C4-2B (cell line): ENCODE results near the gene SPATS2L.

Experiments
- H3K27ac ChIP-seq: fragments of 450-650 bp; 2 replicates; pipeline ENCODE4 v1.5.1; 2017
- ZFX ChIP-seq: fragments of 450-650 bp; IDR thresholded peaks from 2 replicates; pipeline ENCODE4 v1.6.1; 2017
- TF ChIP-seq, protein P1 (sequence below): fragments of 450-650 bp; conservative IDR thresholded peaks from 2 replicates; pipeline ENCODE4 v1.5.1; 2017; ENCODE audit warnings: mild to moderate bottlenecking

Gene SPATS2L

DNA sequence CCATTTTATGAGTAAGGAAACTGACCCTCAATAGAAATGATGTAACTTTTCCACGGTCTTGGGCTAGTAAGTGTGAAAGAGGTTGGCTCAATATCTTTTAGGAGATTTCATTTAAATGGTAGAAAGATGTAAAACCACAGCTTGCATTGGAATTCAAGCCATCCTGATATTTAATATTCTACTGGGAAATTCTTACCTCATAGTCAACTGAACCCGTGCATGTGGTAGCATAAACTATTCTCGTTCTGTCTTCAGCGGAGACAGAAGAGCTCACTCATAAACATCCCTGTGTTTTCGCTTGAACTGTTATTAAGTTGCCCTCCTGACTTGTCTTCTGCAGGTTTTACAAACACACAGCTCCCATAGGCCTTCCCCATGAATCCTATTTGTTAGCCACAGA is 8.5 kb upstream of the SPATS2L start:
- TF ChIP-seq ZFX: no peak
- H3K27ac ChIP-seq: no peak overlapping the region

DNA sequence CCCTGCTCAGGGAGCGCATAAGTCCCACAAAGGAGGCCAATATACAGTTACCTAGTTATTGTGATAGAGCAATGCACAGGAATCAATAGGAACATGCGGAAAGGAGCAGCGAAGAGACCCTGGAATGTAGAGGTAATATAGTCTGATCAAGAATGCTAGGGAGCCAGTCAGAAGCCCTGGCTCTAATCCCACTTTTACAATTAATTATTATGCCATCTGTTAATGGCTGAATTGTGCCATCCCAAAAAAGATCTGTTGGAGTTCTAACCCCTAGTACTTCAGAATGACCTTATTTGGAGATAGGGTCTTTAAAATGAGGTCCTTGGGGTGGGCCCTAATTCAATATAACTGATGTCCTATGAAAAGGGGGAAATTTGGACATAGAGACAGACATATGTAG is 7.7 kb upstream of the SPATS2L start:
- H3K27ac ChIP-seq: no peak overlapping the region
- TF ChIP-seq ZFX: no peak
- TF ChIP-seq, protein P1, sequence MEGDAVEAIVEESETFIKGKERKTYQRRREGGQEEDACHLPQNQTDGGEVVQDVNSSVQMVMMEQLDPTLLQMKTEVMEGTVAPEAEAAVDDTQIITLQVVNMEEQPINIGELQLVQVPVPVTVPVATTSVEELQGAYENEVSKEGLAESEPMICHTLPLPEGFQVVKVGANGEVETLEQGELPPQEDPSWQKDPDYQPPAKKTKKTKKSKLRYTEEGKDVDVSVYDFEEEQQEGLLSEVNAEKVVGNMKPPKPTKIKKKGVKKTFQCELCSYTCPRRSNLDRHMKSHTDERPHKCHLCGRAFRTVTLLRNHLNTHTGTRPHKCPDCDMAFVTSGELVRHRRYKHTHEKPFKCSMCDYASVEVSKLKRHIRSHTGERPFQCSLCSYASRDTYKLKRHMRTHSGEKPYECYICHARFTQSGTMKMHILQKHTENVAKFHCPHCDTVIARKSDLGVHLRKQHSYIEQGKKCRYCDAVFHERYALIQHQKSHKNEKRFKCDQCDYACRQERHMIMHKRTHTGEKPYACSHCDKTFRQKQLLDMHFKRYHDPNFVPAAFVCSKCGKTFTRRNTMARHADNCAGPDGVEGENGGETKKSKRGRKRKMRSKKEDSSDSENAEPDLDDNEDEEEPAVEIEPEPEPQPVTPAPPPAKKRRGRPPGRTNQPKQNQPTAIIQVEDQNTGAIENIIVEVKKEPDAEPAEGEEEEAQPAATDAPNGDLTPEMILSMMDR: no peak

DNA sequence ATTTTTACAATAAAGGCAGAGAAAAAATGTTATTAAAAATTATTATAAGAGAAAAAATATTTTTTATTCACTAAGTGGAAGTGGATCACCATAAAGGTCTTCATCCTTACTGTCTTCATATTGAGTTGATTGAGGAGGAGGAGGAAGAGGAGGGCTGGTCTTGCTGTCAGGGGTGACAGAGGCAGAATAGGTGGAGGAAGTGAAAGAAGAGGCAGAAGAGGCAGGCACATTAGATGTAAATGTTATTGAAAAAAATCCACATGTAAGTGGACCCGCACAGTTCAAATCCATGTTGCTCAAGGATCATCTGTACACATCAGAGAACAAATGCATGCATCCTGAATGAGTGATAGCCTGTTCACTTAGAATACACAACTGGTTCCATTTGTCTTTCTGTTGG is 6.4 kb upstream of the SPATS2L start:
- H3K27ac ChIP-seq: no peak overlapping the region
- no peak for TF ChIP-seq ZFX
- TF ChIP-seq, protein P1: no peak

DNA sequence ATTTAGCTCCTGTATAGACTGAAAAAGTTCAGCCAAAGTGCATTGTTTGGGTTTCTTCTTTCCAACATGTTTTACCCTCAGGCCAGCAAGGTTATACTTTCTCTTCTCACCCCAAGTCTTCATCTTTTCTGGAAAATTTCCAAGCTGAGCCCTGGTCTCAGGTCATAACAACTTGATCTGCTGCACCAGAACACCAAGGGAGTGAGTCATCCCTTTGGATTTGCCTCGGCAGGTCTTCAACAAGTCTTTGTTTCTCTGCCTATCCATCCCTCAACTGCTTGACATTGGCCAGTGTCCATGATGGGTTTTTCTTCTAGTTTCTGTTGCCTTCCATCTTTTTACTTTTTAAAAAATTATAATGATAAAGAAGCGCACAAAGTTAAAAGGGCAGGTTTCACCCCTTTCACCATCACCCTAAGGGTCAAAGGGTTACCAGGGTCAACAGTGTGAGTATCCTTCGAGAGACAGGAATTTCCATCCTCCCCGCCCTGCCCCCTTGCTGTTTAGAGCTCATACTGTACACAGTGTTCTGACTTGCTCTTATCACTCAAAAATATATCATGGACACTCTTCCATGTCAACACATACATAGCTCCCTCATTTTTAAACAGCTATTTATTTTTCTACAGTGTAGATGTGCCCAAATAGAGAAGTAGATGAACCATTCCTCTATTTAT is 5.7 kb upstream of the SPATS2L start:
- no peak for TF ChIP-seq ZFX
- TF ChIP-seq, protein P1: no peak
- no peak overlapping the region for H3K27ac ChIP-seq

DNA sequence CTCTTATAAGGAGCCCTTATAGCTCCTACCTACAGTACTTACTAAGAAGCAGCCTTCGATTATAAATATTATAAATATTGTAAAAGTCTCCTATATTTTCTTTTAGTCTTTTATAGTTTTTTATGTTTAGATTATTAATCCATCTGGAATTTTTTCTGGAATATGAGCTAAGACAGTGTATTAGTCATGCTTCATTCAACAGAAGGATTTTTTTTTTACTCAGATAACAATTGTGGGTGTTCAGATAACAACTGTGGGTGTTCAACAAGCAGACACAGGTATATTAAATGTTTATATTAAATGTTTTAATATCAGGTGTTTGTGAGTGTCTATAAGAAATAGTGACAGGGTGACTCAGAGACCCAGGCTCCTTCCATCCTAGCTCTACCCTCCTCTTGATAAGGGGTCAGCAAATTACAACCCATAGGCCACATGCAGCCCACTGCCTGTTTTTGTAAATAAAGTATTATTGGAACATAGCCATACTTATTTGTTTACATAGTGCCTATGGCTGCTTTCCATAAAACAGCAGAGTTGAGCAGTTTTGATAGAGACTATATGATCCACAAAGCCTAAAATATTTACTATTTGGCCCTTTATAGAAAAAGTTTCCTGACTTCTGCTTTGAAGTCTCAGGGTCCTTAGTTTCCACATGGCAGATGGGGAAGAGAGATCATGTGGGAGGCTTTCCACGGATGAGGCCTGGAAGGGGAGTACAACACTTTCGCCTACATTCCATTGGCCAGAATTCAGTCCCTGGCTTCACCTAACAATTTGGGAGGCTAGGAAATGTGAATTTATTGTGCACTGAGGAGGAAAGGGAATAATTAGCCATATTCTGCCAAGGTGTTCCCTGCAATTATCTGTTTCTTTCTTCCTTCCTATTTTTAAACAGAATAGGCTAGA is 4.3 kb upstream of the SPATS2L start:
- TF ChIP-seq, protein P1: no peak
- TF ChIP-seq ZFX: no peak
- no peak overlapping the region for H3K27ac ChIP-seq

DNA sequence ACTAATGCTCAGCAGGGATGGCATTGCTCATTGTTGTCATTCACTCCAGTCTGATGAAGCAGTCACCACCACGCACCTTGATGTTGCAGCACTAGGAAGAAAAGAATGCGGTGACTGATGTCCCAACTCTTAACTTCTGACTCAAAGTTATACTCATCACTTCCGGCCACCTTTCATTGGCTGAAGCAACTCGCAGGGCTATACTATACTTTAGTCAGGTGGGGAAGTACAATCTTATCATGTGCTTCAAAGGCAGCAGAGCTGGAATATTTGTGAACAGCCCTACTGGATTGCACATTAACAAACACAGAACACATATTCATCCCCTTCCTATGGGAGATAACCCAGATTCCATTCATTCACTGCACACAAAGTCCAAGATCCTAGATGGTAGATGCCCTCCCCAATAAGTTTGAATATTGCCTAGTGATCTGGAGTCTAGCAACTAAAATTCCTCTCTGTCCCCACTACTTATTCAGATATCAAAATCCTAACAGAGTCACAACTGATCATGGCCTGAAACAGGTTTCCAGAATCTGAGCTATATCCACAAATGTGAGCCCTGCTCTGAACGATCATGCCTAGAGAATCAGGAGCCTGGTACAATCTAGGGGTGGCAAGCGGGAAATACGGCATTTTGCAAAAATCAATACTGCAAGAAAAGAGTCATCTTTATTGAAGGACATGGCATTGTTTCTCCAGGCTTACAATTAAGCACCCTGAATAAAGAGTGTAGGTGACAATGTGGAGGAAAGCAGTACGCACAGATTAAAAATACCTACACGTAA is 3.4 kb upstream of the SPATS2L start:
- no peak for TF ChIP-seq ZFX
- TF ChIP-seq, protein P1: no peak

DNA sequence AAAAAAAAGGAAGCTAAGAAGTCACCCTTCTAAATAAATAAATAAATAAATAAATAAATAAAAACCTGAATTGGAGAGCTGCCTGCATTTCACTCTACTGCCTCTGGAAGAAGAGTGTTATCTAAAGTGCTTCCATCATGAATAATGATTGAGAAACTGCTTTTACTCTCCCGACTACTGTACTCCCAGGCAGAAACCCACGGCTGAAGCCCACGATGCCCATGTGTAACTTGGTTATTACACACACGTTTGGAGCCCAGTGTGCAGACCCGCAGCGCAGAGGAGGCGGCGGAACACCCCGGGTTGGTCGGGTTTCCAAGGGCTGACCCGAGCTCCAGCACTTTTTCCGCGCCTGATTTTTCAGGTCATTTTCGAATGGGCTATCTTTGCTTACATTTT is 697 bp upstream of the SPATS2L start:
- TF ChIP-seq, protein P1: 0 out of 2 replicates have a peak, but pooled peaks have one; percentile 2
- no peak for TF ChIP-seq ZFX
- peak overlapping the region; percentile 81 for H3K27ac ChIP-seq

More for the DNA sequence above, 3.4 kb upstream of the SPATS2L start:
- H3K27ac ChIP-seq: no peak overlapping the region
